ENCODE results near the gene HTD2.

Gene HTD2

GRCh38 chr3:58355179-58355578 lies 48.9 kb downstream of the HTD2 start:
- no peak overlapping the region for H3K4me3 ChIP-seq (replicated peaks in 1 of 2; ENCODE audit: low read depth in 2 of 2, low read length in 2 of 2)
- TF ChIP-seq CTCF (IDR thresholded peaks at IDR 0.05; ENCODE audit: low read depth, low read length) = no peak
- DNase-seq (ENCODE audit: low read depth in 2 of 2) = no peak

GRCh38 chr3:58356054-58356453 lies 49.7 kb downstream of the HTD2 start:
- H3K4me3 ChIP-seq (replicated peaks in 1 of 2; ENCODE audit: low read depth in 2 of 2, low read length in 2 of 2) = no peak overlapping the region
- no peak for TF ChIP-seq CTCF (IDR thresholded peaks at IDR 0.05; ENCODE audit: low read depth, low read length)
- no peak for DNase-seq (ENCODE audit: low read depth in 2 of 2)

- no peak for TF ChIP-seq CTCF (IDR thresholded peaks at IDR 0.05; ENCODE audit: low read depth, low read length)
- no peak for DNase-seq (ENCODE audit: low read depth in 2 of 2)
These were observed 51.1 kb downstream of the HTD2 start for GRCh38 chr3:58357402-58357801.

GRCh38 chr3:58358092-58358491 lies 51.8 kb downstream of the HTD2 start:
- no peak overlapping the region for H3K4me3 ChIP-seq (replicated peaks in 1 of 2; ENCODE audit: low read depth in 2 of 2, low read length in 2 of 2)
- DNase-seq (ENCODE audit: low read depth in 2 of 2) = no peak
- no peak for TF ChIP-seq CTCF (IDR thresholded peaks at IDR 0.05; ENCODE audit: low read depth, low read length)

More at GRCh38 chr3:58357402-58357801, 51.1 kb downstream of the HTD2 start:
- H3K4me3 ChIP-seq (replicated peaks in 1 of 2; ENCODE audit: low read depth in 2 of 2, low read length in 2 of 2) = no peak overlapping the region

- no peak for DNase-seq (ENCODE audit: low read depth in 2 of 2)
- no peak for TF ChIP-seq CTCF (IDR thresholded peaks at IDR 0.05; ENCODE audit: low read depth, low read length)
- H3K4me3 ChIP-seq (replicated peaks in 1 of 2; ENCODE audit: low read depth in 2 of 2, low read length in 2 of 2) = no peak overlapping the region
These were observed 52.5 kb downstream of the HTD2 start for GRCh38 chr3:58358808-58359207.

- no peak overlapping the region for H3K4me3 ChIP-seq (replicated peaks in 1 of 2; ENCODE audit: low read depth in 2 of 2, low read length in 2 of 2)
- no peak for TF ChIP-seq CTCF (IDR thresholded peaks at IDR 0.05; ENCODE audit: low read depth, low read length)
- no peak for DNase-seq (ENCODE audit: low read depth in 2 of 2)
These were observed 53.3 kb downstream of the HTD2 start for GRCh38 chr3:58359621-58360020.

- no peak for TF ChIP-seq CTCF (IDR thresholded peaks at IDR 0.05; ENCODE audit: low read depth, low read length)
- no peak for DNase-seq (ENCODE audit: low read depth in 2 of 2)
- no peak overlapping the region for H3K4me3 ChIP-seq (replicated peaks in 1 of 2; ENCODE audit: low read depth in 2 of 2, low read length in 2 of 2)
These were observed 55.5 kb downstream of the HTD2 start for GRCh38 chr3:58361866-58362265.

Data from cardiac fibroblast (primary cell).